Sigmoid colon (tissue), 7 donors: ENCODE results near the gene PDCD7. TPM values are rescaled to one million over a fixed set of nuclear protein-coding genes. Genes with fewer than 3 reads are reported as not detected.
"Not testable (repeated sequence)": the region's sequence is repeated elsewhere in the genome, so short reads cannot be mapped to it uniquely, and the experiment has no call there.

Source experiments
- DNase-seq: peaks from one replicate; pipeline ENCODE4 v3.0.0-alpha.2; 2019
- H3K27ac ChIP-seq, 4 donors: fragments of 200-600 bp; sonication (generic); one replicate each; pipeline ENCODE4 v1.5.1; 2016 to 2019; ENCODE audit warnings: mild to moderate bottlenecking in 1 of 4
- H3K27me3 ChIP-seq, 3 donors: fragments of 200-600 bp; sonication (generic); one replicate each; pipeline ENCODE4 v1.5.1; 2019; ENCODE audit warnings: mild to moderate bottlenecking in 1 of 3
- H3K36me3 ChIP-seq, 4 donors: fragments of 200-600 bp; sonication (generic); one replicate each; pipeline ENCODE4 v1.5.1; 2016 to 2019
- H3K4me1 ChIP-seq, 4 donors: fragments of 200-600 bp; sonication (generic); one replicate each; pipeline ENCODE4 v1.5.1; 2017 to 2019
- H3K4me3 ChIP-seq, 4 donors: fragments of 200-600 bp; sonication (generic); one replicate each; pipeline ENCODE4 v1.5.1; 2017 to 2019; ENCODE audit warnings: mild to moderate bottlenecking in 2 of 4, moderate library complexity in 1 of 4
- H3K9me3 ChIP-seq, 4 donors: fragments of 200-600 bp in 3 of 4; sonication (generic) in 3 of 4; one replicate each; pipeline versions ENCODE4 v1.5.1 to v1.6.1; 2013 to 2019
- EP300 ChIP-seq, 4 donors: sonication (generic); formaldehyde crosslinking; IDR thresholded peaks; one replicate each; pipeline ENCODE4 v1.6.1; 2017; ENCODE audit warnings: antibody characterized with exemption in 4 of 4
- POLR2A ChIP-seq, 2 donors: fragments of 450-650 bp; IDR thresholded peaks; one replicate each; pipeline ENCODE4 v1.6.1; 2016; ENCODE audit warnings: antibody characterized with exemption in 2 of 2, mild to moderate bottlenecking in 2 of 2, moderate library complexity in 2 of 2
- POLR2AphosphoS5 ChIP-seq, 4 donors: sonication (generic); formaldehyde crosslinking; IDR thresholded peaks; one replicate each; pipeline ENCODE4 v1.6.1; 2017; ENCODE audit warnings: antibody characterized with exemption in 4 of 4
- WGBS, 2 donors: extraction: QIAGEN DNeasy Blood & Tissue Kit; methylation state at CpG; one replicate each; pipeline ENCODE4 v1.1.7; 2013; 5-methylcytosine and 5-hydroxymethylcytosine counted together
- intact Hi-C: fragments of 100-400 bp; cut with DNase I; formaldehyde crosslinking; loops from one replicate; pipeline ENCODE4 v1.15.1; 2023
- polyA plus RNA-seq, 3 donors: library from polyadenylated mRNA; stranded (reverse); fragments of 200-250 nt; gene quantifications; one replicate each; pipeline ENCODE4 v1.2.3, GENCODE V29; 2013
- total RNA-seq, 4 donors: library from RNA; depleted of rRNA; stranded (reverse); fragments of >200 nt; gene quantifications; one replicate each; pipeline ENCODE4 v1.1.0, GENCODE V29; 2016
- TF ChIP-seq, protein P1 (sequence below), 4 experiments: fragments of 450-650 bp in 3 of 4; fragments of 200-600 bp in 1 of 4; IDR thresholded peaks; one replicate each; pipeline ENCODE4 v1.5.1; 2016 to 2019; ENCODE audit warnings: antibody characterized with exemption in 4 of 4, mild to moderate bottlenecking in 3 of 4, moderate library complexity in 2 of 4
- donor health status: healthy with polysubstance abuse.
- donor health status: Bipolar disorder and iron deficiency.
- donor health status: healthy.

The PDCD7 gene
- total and polyA plus RNA-seq, 7 donors: 7.8 to 30.1 (median 20.4) TPM

GRCh38 chr15:65156692-65157091 is 23.1 kb upstream of the PDCD7 start:
- H3K4me3 ChIP-seq: no peak overlapping the region
- no peaks in the 10 kb centered on the region for H3K27me3 ChIP-seq
- H3K27ac ChIP-seq: no peak overlapping the region
- peaks cover 20 to 91% (median 60%) of the 10 kb centered on the region in 4 donors for H3K36me3 ChIP-seq
- intact Hi-C loops: no loop called here
- DNase-seq: no peak
- H3K4me1 ChIP-seq: no peaks in the 10 kb centered on the region
- H3K9me3 ChIP-seq: no peaks in the 10 kb centered on the region
- TF ChIP-seq EP300 (IDR thresholded peaks at IDR 0.05) (no peak), POLR2A (IDR thresholded peaks at IDR 0.05) (no peak), POLR2AphosphoS5 (IDR thresholded peaks at IDR 0.05) (no peak)
- TF ChIP-seq, protein P1, sequence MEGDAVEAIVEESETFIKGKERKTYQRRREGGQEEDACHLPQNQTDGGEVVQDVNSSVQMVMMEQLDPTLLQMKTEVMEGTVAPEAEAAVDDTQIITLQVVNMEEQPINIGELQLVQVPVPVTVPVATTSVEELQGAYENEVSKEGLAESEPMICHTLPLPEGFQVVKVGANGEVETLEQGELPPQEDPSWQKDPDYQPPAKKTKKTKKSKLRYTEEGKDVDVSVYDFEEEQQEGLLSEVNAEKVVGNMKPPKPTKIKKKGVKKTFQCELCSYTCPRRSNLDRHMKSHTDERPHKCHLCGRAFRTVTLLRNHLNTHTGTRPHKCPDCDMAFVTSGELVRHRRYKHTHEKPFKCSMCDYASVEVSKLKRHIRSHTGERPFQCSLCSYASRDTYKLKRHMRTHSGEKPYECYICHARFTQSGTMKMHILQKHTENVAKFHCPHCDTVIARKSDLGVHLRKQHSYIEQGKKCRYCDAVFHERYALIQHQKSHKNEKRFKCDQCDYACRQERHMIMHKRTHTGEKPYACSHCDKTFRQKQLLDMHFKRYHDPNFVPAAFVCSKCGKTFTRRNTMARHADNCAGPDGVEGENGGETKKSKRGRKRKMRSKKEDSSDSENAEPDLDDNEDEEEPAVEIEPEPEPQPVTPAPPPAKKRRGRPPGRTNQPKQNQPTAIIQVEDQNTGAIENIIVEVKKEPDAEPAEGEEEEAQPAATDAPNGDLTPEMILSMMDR (IDR thresholded peaks at IDR 0.05): no peak
- WGBS, 2 donors: 72 to 79% methylated on average over 5 of the region's 5 CpGs

GRCh38 chr15:65154720-65155119 is 21.1 kb upstream of the PDCD7 start:
- Histone ChIP-seq H3K27ac (no peak overlapping the region), H3K4me3 (no peak overlapping the region), H3K4me1 (no peaks in the 10 kb centered on the region), H3K36me3 (peaks cover 20 to 93% (median 66%) of the 10 kb centered on the region in 4 donors), H3K27me3 (no peaks in the 10 kb centered on the region), H3K9me3 (no peaks in the 10 kb centered on the region)
- TF ChIP-seq, protein P1 (IDR thresholded peaks at IDR 0.05): no peak
- TF ChIP-seq POLR2A (IDR thresholded peaks at IDR 0.05) (no peak), POLR2AphosphoS5 (IDR thresholded peaks at IDR 0.05) (no peak), EP300 (IDR thresholded peaks at IDR 0.05) (no peak)
- WGBS, 2 donors: 93 to 95% methylated on average over 6 of the region's 6 CpGs
- intact Hi-C loops: no loop called here
- no peak for DNase-seq

- 83 to 85% methylated on average over 3 of the region's 3 CpGs for WGBS, 2 donors
- H3K4me1 ChIP-seq: no peaks in the 10 kb centered on the region
- no peak for DNase-seq
- H3K27ac ChIP-seq: no peak overlapping the region
- H3K27me3 ChIP-seq: no peaks in the 10 kb centered on the region
- H3K4me3 ChIP-seq: no peak overlapping the region
- intact Hi-C loops: no loop called here
- no peak for TF ChIP-seq POLR2AphosphoS5 (IDR thresholded peaks at IDR 0.05)
- TF ChIP-seq POLR2A (IDR thresholded peaks at IDR 0.05): no peak
- no peak for TF ChIP-seq EP300 (IDR thresholded peaks at IDR 0.05)
- TF ChIP-seq, protein P1 (IDR thresholded peaks at IDR 0.05): no peak
- peaks cover 4 to 58% (median 26%) of the 10 kb centered on the region in 4 donors for H3K36me3 ChIP-seq
- no peaks in the 10 kb centered on the region for H3K9me3 ChIP-seq
These were observed 14.3 kb upstream of the PDCD7 start for GRCh38 chr15:65147902-65148301.

DNA sequence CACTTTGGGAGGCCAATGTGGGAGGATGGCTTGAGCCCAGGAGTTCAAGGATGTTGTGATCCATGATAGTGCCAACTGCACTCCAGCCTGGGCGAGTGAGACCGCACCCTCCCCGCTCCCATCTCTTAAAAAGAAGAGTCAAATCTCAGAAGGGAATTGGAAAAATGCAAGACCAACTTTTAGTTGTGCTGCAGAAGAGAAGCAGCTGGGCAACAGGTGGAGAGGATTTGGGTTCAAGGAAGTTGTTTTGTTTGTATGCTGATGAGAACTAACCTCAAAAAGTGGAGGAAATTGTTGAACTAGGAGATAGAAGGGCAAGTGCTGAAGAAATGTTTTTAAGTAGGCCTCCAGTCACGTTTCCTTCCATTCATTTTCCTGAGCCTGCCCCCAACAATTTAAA is 12.8 kb upstream of the PDCD7 start:
- Histone ChIP-seq H3K27ac (no peak overlapping the region), H3K36me3 (peaks cover 4 to 43% (median 14%) of the 10 kb centered on the region in 4 donors), H3K9me3 (no peaks in the 10 kb centered on the region), H3K4me1 (no peaks in the 10 kb centered on the region), H3K27me3 (no peaks in the 10 kb centered on the region), H3K4me3 (no peak overlapping the region)
- intact Hi-C loops: no loop called here
- DNase-seq: no peak
- no peak for TF ChIP-seq POLR2A (IDR thresholded peaks at IDR 0.05)
- TF ChIP-seq EP300 (IDR thresholded peaks at IDR 0.05): no peak
- TF ChIP-seq POLR2AphosphoS5 (IDR thresholded peaks at IDR 0.05): no peak
- TF ChIP-seq, protein P1 (IDR thresholded peaks at IDR 0.05): no peak
- 84 to 85% methylated on average over 4 of the region's 4 CpGs for WGBS, 2 donors

DNA sequence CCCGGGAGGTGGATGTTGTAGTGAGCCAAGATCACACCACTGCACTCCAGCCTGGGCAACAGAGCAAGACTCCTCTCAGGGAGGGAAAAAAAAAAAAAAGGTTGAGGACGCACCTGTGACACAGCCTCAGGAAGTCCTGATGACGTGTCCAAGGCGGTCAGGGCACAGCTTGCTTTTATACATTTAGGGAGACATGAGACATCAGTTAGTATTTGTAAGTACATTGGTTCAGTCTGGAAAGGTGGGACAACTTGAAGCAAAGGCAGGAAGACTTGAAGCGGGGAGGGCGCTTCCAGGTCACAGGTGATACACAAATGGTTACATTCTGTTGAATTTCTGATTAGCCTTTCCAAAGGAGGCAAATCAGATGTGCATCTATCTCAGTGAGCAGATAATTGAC is 5.0 kb upstream of the PDCD7 start:
- H3K36me3 ChIP-seq, H3K4me3 ChIP-seq, H3K9me3 ChIP-seq, H3K27me3 ChIP-seq, H3K4me1 ChIP-seq, DNase-seq, H3K27ac ChIP-seq, intact Hi-C loops: not testable (repeated sequence)
- WGBS, 2 donors: 93 to 96% methylated on average over 6 of the region's 6 CpGs

GRCh38 chr15:65137893-65138292 is 4.3 kb upstream of the PDCD7 start:
- H3K27ac ChIP-seq, DNase-seq, H3K9me3 ChIP-seq, H3K4me3 ChIP-seq, H3K27me3 ChIP-seq, H3K4me1 ChIP-seq, H3K36me3 ChIP-seq, intact Hi-C loops: not testable (repeated sequence)
- WGBS, 2 donors: 94 to 98% methylated on average over 4 of the region's 4 CpGs

GRCh38 chr15:65137089-65137488 is 3.5 kb upstream of the PDCD7 start:
- H3K27me3 ChIP-seq, H3K9me3 ChIP-seq, H3K36me3 ChIP-seq, H3K27ac ChIP-seq, intact Hi-C loops, H3K4me3 ChIP-seq, DNase-seq: not testable (repeated sequence)
- WGBS, 2 donors: 95 to 96% methylated on average over 7 of the region's 7 CpGs
- H3K4me1 ChIP-seq: peaks cover 0 to 16% (median 13%) of the 10 kb centered on the region in 4 donors
